GM12892 (cell line): ENCODE data around the gene SCLY.

Source experiments
- POLR2A ChIP-seq: IDR thresholded peaks from 2 replicates; pipeline ENCODE4 v1.6.1; 2011; ENCODE audit warnings: low read depth, low read length, control low read depth
- POLR2AphosphoS5 ChIP-seq: IDR thresholded peaks from 2 replicates; pipeline ENCODE4 v1.6.1; 2011; ENCODE audit warnings: low read depth, low read length, control low read depth

DNA sequence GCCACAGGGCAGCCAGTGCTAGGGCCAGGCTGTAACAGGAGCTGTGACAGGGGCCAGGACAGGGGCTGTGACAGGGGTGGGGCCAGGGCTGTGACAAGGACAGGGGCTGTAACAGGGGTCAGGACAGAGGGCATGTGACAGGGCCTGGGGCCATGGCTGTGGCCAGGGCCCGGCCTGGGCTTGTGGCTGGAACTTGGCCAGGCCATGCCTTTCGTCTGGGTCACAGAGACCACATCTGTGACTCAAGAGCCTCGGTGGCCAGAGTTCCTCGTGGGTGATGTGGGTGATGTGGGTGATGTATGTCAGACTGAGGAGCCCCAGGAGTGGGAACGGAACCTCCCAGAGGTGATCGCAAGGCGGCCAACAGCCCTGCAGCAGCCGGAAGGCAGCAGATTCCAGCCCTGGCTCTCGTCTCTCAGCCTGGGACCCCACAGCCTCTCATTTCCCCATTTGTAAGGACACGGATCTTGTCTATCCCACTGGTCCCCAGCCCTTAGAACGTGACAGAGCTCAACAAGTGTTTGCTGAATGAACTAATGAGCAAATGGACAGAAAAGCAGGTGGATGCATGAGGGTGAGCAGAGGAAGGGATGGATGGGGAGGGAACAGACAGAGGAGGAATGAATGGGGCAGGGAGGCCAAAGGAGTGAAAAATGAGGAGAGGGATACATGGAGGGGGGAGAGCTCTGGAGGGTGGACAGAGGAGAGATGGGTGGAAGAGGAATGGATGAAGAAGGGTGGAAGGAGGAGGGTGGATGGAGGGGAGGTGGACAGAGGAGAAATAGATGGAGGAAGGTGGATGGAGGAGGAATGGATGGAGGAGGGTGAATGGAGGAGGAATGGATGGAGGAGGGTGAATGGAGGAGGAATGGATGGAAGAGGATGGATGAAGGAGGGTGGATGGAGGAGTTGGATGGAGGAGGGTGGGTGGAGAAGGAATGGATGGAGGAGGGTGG lies 56.7 kb downstream of the SCLY start:
- TF ChIP-seq POLR2A (no peak), POLR2AphosphoS5 (no peak)
